Ovary (tissue), 3 donors: Measurements from ENCODE around the gene ATP9A.

Experiments used
- EP300 ChIP-seq: sonication (generic); formaldehyde crosslinking; IDR thresholded peaks from one replicate; pipeline ENCODE4 v1.6.1; 2017; ENCODE audit warnings: antibody characterized with exemption
- POLR2A ChIP-seq: fragments of 450-650 bp; IDR thresholded peaks from one replicate; pipeline ENCODE4 v1.6.1; 2017; ENCODE audit warnings: antibody characterized with exemption, mild to moderate bottlenecking, moderate library complexity
- TF ChIP-seq, protein P1 (sequence below), 3 donors: fragments of 450-650 bp in 2 of 3; fragments of 200-600 bp in 1 of 3; IDR thresholded peaks; one replicate each; pipeline versions ENCODE4 v1.5.1 to v1.8.0; 2016 to 2022; ENCODE audit warnings: antibody characterized with exemption in 3 of 3, mild to moderate bottlenecking in 1 of 3
- donor health status: DM: no; HTN: no; CAD: no.

DNA sequence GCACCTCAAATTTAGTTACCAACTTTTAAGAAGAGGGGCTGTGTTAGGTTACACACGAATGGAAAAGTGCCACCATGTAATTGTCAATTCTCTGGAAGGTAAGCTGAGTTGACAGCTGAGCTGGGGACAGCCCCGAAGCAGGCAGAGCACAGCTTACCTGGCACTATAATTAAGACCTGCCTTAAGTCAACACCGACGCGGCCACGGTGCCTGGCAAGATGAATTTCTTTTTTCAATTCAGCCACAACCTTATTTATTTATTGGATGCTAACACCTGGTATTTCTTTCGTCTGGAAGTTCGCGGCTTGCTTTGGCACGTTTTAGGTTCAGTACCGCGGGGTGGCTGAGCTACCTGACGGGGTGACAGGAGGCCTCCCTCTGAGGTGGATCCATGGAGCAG is 185.1 kb downstream of the ATP9A start:
- TF ChIP-seq, protein P1, sequence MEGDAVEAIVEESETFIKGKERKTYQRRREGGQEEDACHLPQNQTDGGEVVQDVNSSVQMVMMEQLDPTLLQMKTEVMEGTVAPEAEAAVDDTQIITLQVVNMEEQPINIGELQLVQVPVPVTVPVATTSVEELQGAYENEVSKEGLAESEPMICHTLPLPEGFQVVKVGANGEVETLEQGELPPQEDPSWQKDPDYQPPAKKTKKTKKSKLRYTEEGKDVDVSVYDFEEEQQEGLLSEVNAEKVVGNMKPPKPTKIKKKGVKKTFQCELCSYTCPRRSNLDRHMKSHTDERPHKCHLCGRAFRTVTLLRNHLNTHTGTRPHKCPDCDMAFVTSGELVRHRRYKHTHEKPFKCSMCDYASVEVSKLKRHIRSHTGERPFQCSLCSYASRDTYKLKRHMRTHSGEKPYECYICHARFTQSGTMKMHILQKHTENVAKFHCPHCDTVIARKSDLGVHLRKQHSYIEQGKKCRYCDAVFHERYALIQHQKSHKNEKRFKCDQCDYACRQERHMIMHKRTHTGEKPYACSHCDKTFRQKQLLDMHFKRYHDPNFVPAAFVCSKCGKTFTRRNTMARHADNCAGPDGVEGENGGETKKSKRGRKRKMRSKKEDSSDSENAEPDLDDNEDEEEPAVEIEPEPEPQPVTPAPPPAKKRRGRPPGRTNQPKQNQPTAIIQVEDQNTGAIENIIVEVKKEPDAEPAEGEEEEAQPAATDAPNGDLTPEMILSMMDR (IDR thresholded peaks at IDR 0.05), result no peak
- no peak for TF ChIP-seq POLR2A
- no peak for TF ChIP-seq EP300
